ENCODE measurements around the gene ZBTB18.

DNA sequence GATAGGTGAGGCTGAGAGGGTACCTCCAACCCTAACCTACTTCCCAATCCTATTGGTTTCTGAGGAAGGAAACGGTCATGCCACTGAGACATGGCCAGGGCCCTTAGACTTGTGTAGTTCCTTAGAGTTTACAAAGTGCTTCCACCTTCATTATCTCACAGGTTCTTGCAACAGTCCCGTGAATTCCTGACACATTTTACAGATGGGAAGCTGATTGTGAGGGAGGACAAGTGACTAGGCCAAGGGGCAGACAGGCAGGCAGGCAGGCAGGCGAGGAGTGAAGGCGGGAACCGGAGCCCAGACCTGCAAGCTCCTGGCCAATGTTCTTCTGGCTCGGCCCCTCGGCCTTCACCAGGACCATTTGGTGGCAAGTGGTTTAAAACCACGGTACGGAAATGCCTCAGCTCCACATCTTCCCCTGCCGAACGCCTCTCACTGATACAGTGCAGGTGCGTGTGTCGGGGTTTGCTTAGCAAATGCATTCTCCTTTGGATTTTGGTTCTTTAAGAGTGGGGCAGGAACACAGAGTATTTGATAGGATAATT lies 45.1 kb downstream of the ZBTB18 start:
- TF ChIP-seq, protein P1, sequence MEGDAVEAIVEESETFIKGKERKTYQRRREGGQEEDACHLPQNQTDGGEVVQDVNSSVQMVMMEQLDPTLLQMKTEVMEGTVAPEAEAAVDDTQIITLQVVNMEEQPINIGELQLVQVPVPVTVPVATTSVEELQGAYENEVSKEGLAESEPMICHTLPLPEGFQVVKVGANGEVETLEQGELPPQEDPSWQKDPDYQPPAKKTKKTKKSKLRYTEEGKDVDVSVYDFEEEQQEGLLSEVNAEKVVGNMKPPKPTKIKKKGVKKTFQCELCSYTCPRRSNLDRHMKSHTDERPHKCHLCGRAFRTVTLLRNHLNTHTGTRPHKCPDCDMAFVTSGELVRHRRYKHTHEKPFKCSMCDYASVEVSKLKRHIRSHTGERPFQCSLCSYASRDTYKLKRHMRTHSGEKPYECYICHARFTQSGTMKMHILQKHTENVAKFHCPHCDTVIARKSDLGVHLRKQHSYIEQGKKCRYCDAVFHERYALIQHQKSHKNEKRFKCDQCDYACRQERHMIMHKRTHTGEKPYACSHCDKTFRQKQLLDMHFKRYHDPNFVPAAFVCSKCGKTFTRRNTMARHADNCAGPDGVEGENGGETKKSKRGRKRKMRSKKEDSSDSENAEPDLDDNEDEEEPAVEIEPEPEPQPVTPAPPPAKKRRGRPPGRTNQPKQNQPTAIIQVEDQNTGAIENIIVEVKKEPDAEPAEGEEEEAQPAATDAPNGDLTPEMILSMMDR (IDR thresholded peaks at IDR 0.05) = no peak
- TF ChIP-seq EP300 (IDR thresholded peaks at IDR 0.05) (no peak), POLR2AphosphoS5 (IDR thresholded peaks at IDR 0.05) (no peak), POLR2A (IDR thresholded peaks at IDR 0.05) (no peak)

Data from upper lobe of left lung (tissue), 4 donors.